Common myeloid progenitor, CD34-positive (primary cell): Measurements from ENCODE around the gene NDRG4.

Source experiments
- CTCF ChIA-PET: fragments of 350-600 bp; sonication (Branson Sonifier 250); formaldehyde crosslinking; loops from one replicate; lab custom pipeline; 2021; ENCODE audit warnings: antibody characterized with exemption; lab: Charles Lee
- POLR2A ChIA-PET: fragments of 350-600 bp; sonication (Branson Sonifier 250); formaldehyde crosslinking; loops from one replicate; lab custom pipeline; 2021; ENCODE audit warnings: antibody characterized with exemption; lab: Charles Lee
- DNase-seq, 3 donors: peaks; one replicate each; pipeline versions ENCODE4 v3.0.0 to v3.0.0-alpha.2; 2013
- H3K27ac ChIP-seq, 2 experiments: 1 replicate in 1 of 2; 2 replicates in 1 of 2; pipeline ENCODE4 v1.7.0; 2013; ENCODE audit warnings: inconsistent platforms in 2 of 2, low read length in 2 of 2, mild to moderate bottlenecking in 2 of 2, low read depth in 1 of 2, moderate library complexity in 1 of 2; ENCODE audit not compliant: severe bottlenecking in 2 of 2, insufficient read depth in 1 of 2, poor library complexity in 1 of 2
- H3K27me3 ChIP-seq, 5 experiments: replicated peaks in 2 of 5; 1 replicate in 3 of 5; 2 replicates in 2 of 5; pipeline versions ENCODE4 v1.6.1 to v1.7.0; 2013; ENCODE audit warnings: low read length in 4 of 5, mild to moderate bottlenecking in 2 of 5, moderate library complexity in 2 of 5, inconsistent platforms in 1 of 5; ENCODE audit not compliant: insufficient read depth in 5 of 5, control insufficient read depth in 4 of 5
- H3K36me3 ChIP-seq, 4 experiments: 1 replicate in 2 of 4; 2 replicates in 2 of 4; pipeline versions ENCODE4 v1.6.1 to v1.7.0; 2013; ENCODE audit warnings: low read length in 3 of 4, control low read depth in 1 of 4, mild to moderate bottlenecking in 1 of 4; ENCODE audit not compliant: control insufficient read depth in 4 of 4, insufficient read depth in 4 of 4
- H3K4me1 ChIP-seq, 4 experiments: 1 replicate in 3 of 4; 2 replicates in 1 of 4; pipeline versions ENCODE4 v1.6.1 to v1.7.1; 2013; ENCODE audit warnings: low read length in 3 of 4, mild to moderate bottlenecking in 3 of 4, control low read depth in 1 of 4, inconsistent platforms in 1 of 4, moderate library complexity in 1 of 4; ENCODE audit not compliant: control insufficient read depth in 4 of 4, insufficient read depth in 4 of 4; ENCODE audit errors: control extremely low read depth in 1 of 4
- H3K4me3 ChIP-seq, 7 experiments: 1 replicate in 4 of 7; 2 replicates in 3 of 7; pipeline versions ENCODE4 v1.5.1 to v1.7.0; 2013; ENCODE audit warnings: mild to moderate bottlenecking in 7 of 7, low read length in 6 of 7, moderate library complexity in 6 of 7, inconsistent platforms in 2 of 7, low read depth in 2 of 7, control low read depth in 1 of 7; ENCODE audit not compliant: insufficient read depth in 4 of 7, control insufficient read depth in 1 of 7; ENCODE audit errors: extremely low read depth in 1 of 7
- H3K9me3 ChIP-seq, 5 experiments: 1 replicate in 4 of 5; 2 replicates in 1 of 5; pipeline versions ENCODE4 v1.6.1 to v1.7.1; 2013; ENCODE audit warnings: low read length in 4 of 5, mild to moderate bottlenecking in 2 of 5, inconsistent platforms in 1 of 5, low read depth in 1 of 5, moderate library complexity in 1 of 5; ENCODE audit not compliant: control insufficient read depth in 4 of 5, insufficient read depth in 2 of 5; ENCODE audit errors: control extremely low read depth in 1 of 5
- WGBS: methylation state at CpG from one replicate; pipeline ENCODE4 v1.1.5; 2013; ENCODE audit not compliant: insufficient coverage; 5-methylcytosine and 5-hydroxymethylcytosine counted together

NDRG4 gene

DNA sequence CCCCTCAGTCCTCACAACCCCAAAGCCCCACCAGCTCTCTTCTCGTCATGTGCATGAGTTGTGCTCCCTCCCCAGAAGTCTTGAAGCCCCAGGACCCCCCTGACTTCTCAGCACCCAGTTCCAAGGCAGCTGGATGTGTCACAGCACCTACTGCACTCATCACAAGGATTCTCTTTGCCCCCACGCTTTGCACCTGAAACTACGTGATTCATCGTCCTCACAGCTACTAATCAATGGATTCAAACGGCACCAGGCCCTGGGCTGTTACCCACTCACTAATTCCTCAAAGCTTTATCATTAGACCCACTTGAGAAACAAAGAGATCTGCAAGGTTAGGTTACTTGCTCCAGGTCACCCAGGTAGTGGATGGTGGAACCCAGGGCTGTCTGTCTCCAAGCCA is 45.1 kb upstream of the NDRG4 start:
- Histone ChIP-seq H3K9me3 (no peaks in the 10 kb centered on the region), H3K27ac (no peak overlapping the region), H3K27me3 (peaks cover 0 to 15% (median 11%) of the 10 kb centered on the region in 5 experiments), H3K4me3 (no peak overlapping the region), H3K4me1 (peaks cover 0 to 3% (median under 1%) of the 10 kb centered on the region in 4 experiments), H3K36me3 (no peaks in the 10 kb centered on the region)
- no peak for DNase-seq
- ChIA-PET POLR2A (no interaction called here), CTCF (interaction anchor here (0.6 to 1.4 kb wide), 3 partner anchors 10 to 118 kb away, joined by 3 to 5 read pairs (median 3); no protein-coding TSS in a partner anchor)
- WGBS, result 96% methylated on average over 5 of the region's 5 CpGs

DNA sequence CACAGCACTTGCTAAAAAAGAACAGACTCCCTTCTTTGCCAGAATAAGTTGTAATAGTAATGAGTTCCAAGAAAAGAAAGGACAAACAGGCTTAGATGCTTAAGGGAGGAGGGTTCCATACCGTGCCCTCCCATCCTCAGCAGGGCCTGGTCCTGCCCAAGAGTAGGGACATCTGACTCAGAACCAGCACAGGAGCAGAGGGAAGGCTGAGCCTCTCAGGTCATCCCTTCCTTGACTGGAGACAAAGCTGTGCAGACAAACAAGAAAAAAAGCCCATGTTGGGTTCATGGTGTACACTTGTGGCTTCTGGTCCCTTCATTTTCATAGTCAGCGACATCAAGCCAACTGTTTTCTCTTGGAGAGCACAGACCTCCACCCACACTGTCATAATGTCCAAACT is 44.2 kb upstream of the NDRG4 start:
- Histone ChIP-seq H3K36me3 (no peaks in the 10 kb centered on the region), H3K27me3 (peaks cover 0 to 14% (median 9%) of the 10 kb centered on the region in 5 experiments), H3K9me3 (no peaks in the 10 kb centered on the region), H3K27ac (no peak overlapping the region), H3K4me1 (no peaks in the 10 kb centered on the region), H3K4me3 (no peak overlapping the region)
- ChIA-PET POLR2A (no interaction called here), CTCF (no interaction called here)
- 80% methylated on average over 1 of the region's 2 CpGs for WGBS
- DNase-seq, result no peak

DNA sequence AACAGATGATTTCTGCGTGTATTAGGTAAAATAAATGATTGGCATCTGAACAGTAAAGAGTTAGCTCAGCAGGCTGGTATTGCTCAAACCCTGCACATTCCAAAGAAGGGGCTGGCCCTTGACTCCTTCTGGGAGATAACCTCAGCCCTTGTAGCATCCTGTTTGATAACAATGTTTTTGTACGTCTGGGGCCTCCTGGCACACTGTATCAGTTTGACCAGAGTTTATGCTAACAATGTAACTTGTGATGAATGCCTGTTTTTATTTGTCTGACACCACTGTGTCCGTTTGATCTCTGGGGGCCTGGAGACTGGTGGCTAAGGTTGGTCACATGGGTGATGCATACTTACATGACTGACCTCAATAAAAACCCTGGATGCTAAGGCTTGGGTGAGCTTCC is 43.8 kb upstream of the NDRG4 start:
- WGBS, result 100% methylated on average over 2 of the region's 3 CpGs
- Histone ChIP-seq H3K4me3 (no peak overlapping the region), H3K4me1 (no peaks in the 10 kb centered on the region), H3K27me3 (peaks cover 0 to 18% (median 10%) of the 10 kb centered on the region in 5 experiments), H3K27ac (no peak overlapping the region), H3K9me3 (no peaks in the 10 kb centered on the region), H3K36me3 (no peaks in the 10 kb centered on the region)
- POLR2A ChIA-PET, result no interaction called here
- CTCF ChIA-PET, result interaction anchor here (0.8 to 1.5 kb wide), 3 partner anchors 22 to 119 kb away, joined by 3 to 8 read pairs (median 3); no protein-coding TSS in a partner anchor
- no peak for DNase-seq

DNA sequence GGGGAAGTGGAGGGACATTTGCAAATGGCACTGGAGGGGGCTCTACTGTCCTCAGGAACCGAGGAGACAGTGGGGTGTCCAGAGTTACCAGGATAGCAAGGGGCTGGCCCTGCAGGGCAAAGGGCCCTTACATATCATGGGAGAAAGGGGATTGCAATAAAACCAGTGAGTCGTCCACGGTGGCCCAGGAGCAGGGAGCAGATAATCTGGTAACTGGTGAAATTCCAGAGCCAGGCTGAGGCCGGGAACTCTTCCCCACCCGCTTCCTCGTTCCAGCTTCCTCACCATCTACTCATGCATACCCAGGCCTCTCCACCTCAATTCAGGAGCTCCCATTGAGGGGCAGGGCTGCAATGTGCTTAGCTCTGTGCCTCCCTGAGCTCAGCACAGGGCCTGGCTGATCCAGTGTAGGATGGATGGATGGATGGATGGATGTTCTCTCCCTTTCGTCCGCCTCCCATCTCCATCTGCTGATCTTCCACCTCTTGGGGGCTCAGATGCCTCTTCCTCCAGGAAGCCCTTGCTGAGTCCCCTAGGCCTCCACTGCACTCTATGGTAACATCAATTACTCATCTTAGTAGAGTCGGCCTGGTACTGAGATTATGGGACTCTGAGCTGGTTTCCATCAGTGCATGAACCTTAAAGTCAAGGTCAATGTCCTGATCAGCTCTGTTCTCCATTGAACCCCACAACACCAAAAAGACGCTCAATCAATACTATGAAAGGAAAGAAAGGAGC is 41.2 kb upstream of the NDRG4 start:
- 93% methylated on average over 5 of the region's 10 CpGs for WGBS

GRCh38 chr16:58459344-58460218 is 40.4 kb upstream of the NDRG4 start:
- POLR2A ChIA-PET, result no interaction called here
- WGBS, result 63% methylated on average over 3 of the region's 9 CpGs

More for the DNA sequence above, 41.2 kb upstream of the NDRG4 start:
- H3K27ac ChIP-seq, result no peak overlapping the region
- H3K27me3 ChIP-seq, result peaks cover 0 to 40% (median 24%) of the 10 kb centered on the region in 5 experiments
- no peaks in the 10 kb centered on the region for H3K36me3 ChIP-seq
- peaks cover 0 to 7% (median 5%) of the 10 kb centered on the region in 4 experiments for H3K4me1 ChIP-seq
- DNase-seq, result no peak
- CTCF ChIA-PET, result no interaction called here
- H3K9me3 ChIP-seq, result no peaks in the 10 kb centered on the region
- no peak overlapping the region for H3K4me3 ChIP-seq
- POLR2A ChIA-PET, result no interaction called here

DNA sequence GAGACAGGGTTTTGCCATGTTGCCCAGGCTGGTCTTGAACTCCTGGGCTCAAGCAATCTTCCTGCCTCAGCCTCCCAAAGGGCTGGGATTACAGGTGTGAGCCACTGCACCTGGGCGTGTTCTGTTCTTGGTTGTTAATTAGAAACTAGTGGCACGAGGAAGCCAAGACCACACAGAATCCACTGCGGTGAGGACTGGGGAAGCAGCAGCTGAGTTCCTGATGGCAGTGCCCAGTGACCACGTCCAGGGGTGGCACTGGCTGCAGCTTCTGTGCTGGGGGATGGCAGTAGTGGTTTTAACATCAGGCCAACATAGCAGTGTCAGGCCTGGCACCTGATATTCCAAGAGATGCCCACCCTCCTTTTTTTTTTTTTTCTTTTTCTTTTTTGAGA is 39.7 kb upstream of the NDRG4 start:
- no peak for DNase-seq
- ChIA-PET POLR2A (no interaction called here), CTCF (interaction anchor here (0.6 kb wide), 1 partner anchor 120 kb away, joined by 3 read pairs; no protein-coding TSS in a partner anchor)
- H3K9me3 ChIP-seq, result no peaks in the 10 kb centered on the region
- peaks cover 0 to 20% (median 13%) of the 10 kb centered on the region in 4 experiments for H3K4me1 ChIP-seq
- H3K27ac ChIP-seq, result no peak overlapping the region
- H3K4me3 ChIP-seq, result no peak overlapping the region
- H3K36me3 ChIP-seq, result no peaks in the 10 kb centered on the region
- peaks cover 0 to 53% (median 32%) of the 10 kb centered on the region in 5 experiments for H3K27me3 ChIP-seq
- 83% methylated on average over 4 of the region's 4 CpGs for WGBS

More at GRCh38 chr16:58459344-58460218, 40.4 kb upstream of the NDRG4 start:
- DNase-seq, result peak; percentile 52 to 77 (median 71)
- H3K36me3 ChIP-seq, result no peaks in the 10 kb centered on the region
- H3K4me1 ChIP-seq, result peaks cover 0 to 15% (median 11%) of the 10 kb centered on the region in 4 experiments
- peaks cover 0 to 46% (median 26%) of the 10 kb centered on the region in 5 experiments for H3K27me3 ChIP-seq
- H3K4me3 ChIP-seq, result no peak overlapping the region
- no peaks in the 10 kb centered on the region for H3K9me3 ChIP-seq
- no peak overlapping the region for H3K27ac ChIP-seq
- CTCF ChIA-PET, result interaction anchor here (0.6 kb wide), 1 partner anchor 120 kb away, joined by 3 read pairs; no protein-coding TSS in a partner anchor
